ENCODE results near the gene TRIO. TPM values are rescaled to one million over a fixed set of nuclear protein-coding genes. Genes with fewer than 3 reads are reported as not detected.
"Not testable (repeated sequence)": the region's sequence is repeated elsewhere in the genome, so short reads cannot be mapped to it uniquely, and the experiment has no call there.

Gene TRIO
- total and polyA plus RNA-seq, 4 experiments from 2014 or later = 0.09 to 11.5 (median 9.7) TPM; not detected in 1

GRCh38 chr5:14429101-14430050 is 286.2 kb downstream of the TRIO start:
- H3K36me3 ChIP-seq (ENCODE audit: insufficient read depth, low read length) = no peaks in the 10 kb centered on the region
- intact Hi-C loops (cut with micrococcal nuclease) = no loop called here
- Mint-ChIP-seq H3K9me3 (no peaks in the 10 kb centered on the region), H3K4me3 (no peak overlapping the region), H3K36me3 (no peaks in the 10 kb centered on the region), H3K4me1 (peaks cover 0 to 2% (median 0%) of the 10 kb centered on the region in 4 donors), H3K27me3 (no peaks in the 10 kb centered on the region), H3K27ac (no peak overlapping the region)
- no peak overlapping the region for H3K27ac ChIP-seq (ENCODE audit: low read depth, low read length)
- no peaks in the 10 kb centered on the region for H3K9me3 ChIP-seq (ENCODE audit: control insufficient read depth in 1 of 2, low read length in 2 of 2)
- no peaks in the 10 kb centered on the region for H3K4me1 ChIP-seq (ENCODE audit: insufficient read depth, low read length)
- H3K4me3 ChIP-seq (ENCODE audit: low read length in 2 of 2) = no peak overlapping the region
- ChIA-PET POLR2A (ENCODE audit: partially characterized antibody) (no interaction called here), CTCF (ENCODE audit: partially characterized antibody) (no interaction called here)
- no peak for DNase-seq
- H3K27me3 ChIP-seq (ENCODE audit: insufficient read depth, low read length) = no peaks in the 10 kb centered on the region

GRCh38 chr5:14431534-14431933 is 288.4 kb downstream of the TRIO start:
- Mint-ChIP-seq H3K36me3 (peaks cover 0 to 5% of the 10 kb centered on the region in 2 donors), H3K27me3 (peaks cover 3 to 5% of the 10 kb centered on the region in 2 donors), H3K27ac (no peak overlapping the region), H3K9me3 (peaks cover 0 to 2% (median 0%) of the 10 kb centered on the region in 8 donors), H3K4me3 (no peak overlapping the region), H3K4me1 (no peaks in the 10 kb centered on the region)
- Histone ChIP-seq H3K4me1 (ENCODE audit: insufficient read depth, low read length) (no peaks in the 10 kb centered on the region), H3K36me3 (ENCODE audit: insufficient read depth, low read length) (no peaks in the 10 kb centered on the region), H3K4me3 (ENCODE audit: low read length in 2 of 2) (no peak overlapping the region), H3K27ac (ENCODE audit: low read depth, low read length) (no peak overlapping the region), H3K9me3 (ENCODE audit: control insufficient read depth in 1 of 2, low read length in 2 of 2) (no peaks in the 10 kb centered on the region), H3K27me3 (ENCODE audit: insufficient read depth, low read length) (no peaks in the 10 kb centered on the region)
- no peak for DNase-seq
- POLR2A ChIA-PET (ENCODE audit: partially characterized antibody) = no interaction called here
- CTCF ChIA-PET (ENCODE audit: partially characterized antibody) = interaction anchor here (1.5 kb wide), 1 partner anchor 218 kb away, joined by 4 read pairs; no protein-coding TSS in a partner anchor
- intact Hi-C loops (cut with micrococcal nuclease) = no loop called here

GRCh38 chr5:14432931-14433589 is 289.9 kb downstream of the TRIO start:
- peak overlapping the region in 1 of 8 donors; percentile 8 for H3K4me3 Mint-ChIP-seq

GRCh38 chr5:14435481-14435880 is 292.3 kb downstream of the TRIO start:
- Histone ChIP-seq H3K4me1 (ENCODE audit: insufficient read depth, low read length) (no peaks in the 10 kb centered on the region), H3K9me3 (ENCODE audit: control insufficient read depth in 1 of 2, low read length in 2 of 2) (no peaks in the 10 kb centered on the region), H3K4me3 (ENCODE audit: low read length in 2 of 2) (no peak overlapping the region), H3K27ac (ENCODE audit: low read depth, low read length) (no peak overlapping the region), H3K36me3 (ENCODE audit: insufficient read depth, low read length) (no peaks in the 10 kb centered on the region), H3K27me3 (ENCODE audit: insufficient read depth, low read length) (no peaks in the 10 kb centered on the region)
- Mint-ChIP-seq H3K36me3 (peaks cover 0 to 5% of the 10 kb centered on the region in 2 donors), H3K27me3 (peaks cover 6 to 10% of the 10 kb centered on the region in 2 donors), H3K27ac (peak overlapping the region in 1 of 7 donors; percentile 13), H3K9me3 (peaks cover 0 to 2% (median 0%) of the 10 kb centered on the region in 8 donors), H3K4me1 (peaks cover 4 to 8% (median 5%) of the 10 kb centered on the region in 4 donors), H3K4me3 (no peak overlapping the region)
- no peak for DNase-seq
- ChIA-PET CTCF (ENCODE audit: partially characterized antibody) (interaction anchor here (1.2 kb wide), 1 partner anchor 59 kb away, joined by 3 read pairs; no protein-coding TSS in a partner anchor), POLR2A (ENCODE audit: partially characterized antibody) (no interaction called here)
- intact Hi-C loops (cut with micrococcal nuclease) = no loop called here

More at GRCh38 chr5:14432931-14433589, 289.9 kb downstream of the TRIO start:
- no peaks in the 10 kb centered on the region for H3K9me3 ChIP-seq (ENCODE audit: control insufficient read depth in 1 of 2, low read length in 2 of 2)
- no peaks in the 10 kb centered on the region for H3K36me3 ChIP-seq (ENCODE audit: insufficient read depth, low read length)
- Mint-ChIP-seq H3K27ac (no peak overlapping the region), H3K4me1 (peaks cover under 1 to 2% (median 1%) of the 10 kb centered on the region in 4 donors), H3K27me3 (peaks cover 5 to 7% of the 10 kb centered on the region in 2 donors), H3K9me3 (peaks cover 0 to 2% (median 0%) of the 10 kb centered on the region in 8 donors), H3K36me3 (peaks cover 0 to 5% of the 10 kb centered on the region in 2 donors)
- no peak overlapping the region for H3K27ac ChIP-seq (ENCODE audit: low read depth, low read length)
- CTCF ChIA-PET (ENCODE audit: partially characterized antibody) = interaction anchor here (1.0 kb wide), 1 partner anchor 34 kb away, joined by 3 read pairs; no protein-coding TSS in a partner anchor
- POLR2A ChIA-PET (ENCODE audit: partially characterized antibody) = interaction anchor here (1.6 kb wide), 1 partner anchor 20 kb away, joined by 4 read pairs; no protein-coding TSS in a partner anchor
- no peaks in the 10 kb centered on the region for H3K27me3 ChIP-seq (ENCODE audit: insufficient read depth, low read length)
- H3K4me3 ChIP-seq (ENCODE audit: low read length in 2 of 2) = no peak overlapping the region
- no peaks in the 10 kb centered on the region for H3K4me1 ChIP-seq (ENCODE audit: insufficient read depth, low read length)
- intact Hi-C loops (cut with micrococcal nuclease) = no loop called here
- no peak for DNase-seq

- H3K4me3 ChIP-seq (ENCODE audit: low read length in 2 of 2); H3K27ac Mint-ChIP-seq; intact Hi-C loops (cut with micrococcal nuclease); POLR2A ChIA-PET (ENCODE audit: partially characterized antibody); H3K4me3 Mint-ChIP-seq; H3K36me3 Mint-ChIP-seq; H3K4me1 ChIP-seq (ENCODE audit: insufficient read depth, low read length); H3K9me3 Mint-ChIP-seq; H3K4me1 Mint-ChIP-seq; DNase-seq; H3K27me3 ChIP-seq (ENCODE audit: insufficient read depth, low read length); H3K36me3 ChIP-seq (ENCODE audit: insufficient read depth, low read length); H3K9me3 ChIP-seq (ENCODE audit: control insufficient read depth in 1 of 2, low read length in 2 of 2); H3K27ac ChIP-seq (ENCODE audit: low read depth, low read length): not testable (repeated sequence)
- CTCF ChIA-PET (ENCODE audit: partially characterized antibody) = interaction anchor here (1.2 kb wide), 1 partner anchor 58 kb away, joined by 3 read pairs; no protein-coding TSS in a partner anchor
- peaks cover 6 to 10% of the 10 kb centered on the region in 2 donors for H3K27me3 Mint-ChIP-seq
These were observed 293.0 kb downstream of the TRIO start for GRCh38 chr5:14436122-14436521.

- ChIA-PET CTCF (ENCODE audit: partially characterized antibody) (no interaction called here), POLR2A (ENCODE audit: partially characterized antibody) (no interaction called here)
- Histone ChIP-seq H3K27me3 (ENCODE audit: insufficient read depth, low read length) (no peaks in the 10 kb centered on the region), H3K9me3 (ENCODE audit: control insufficient read depth in 1 of 2, low read length in 2 of 2) (no peaks in the 10 kb centered on the region), H3K27ac (ENCODE audit: low read depth, low read length) (no peak overlapping the region), H3K4me3 (ENCODE audit: low read length in 2 of 2) (no peak overlapping the region), H3K36me3 (ENCODE audit: insufficient read depth, low read length) (no peaks in the 10 kb centered on the region), H3K4me1 (ENCODE audit: insufficient read depth, low read length) (no peaks in the 10 kb centered on the region)
- Mint-ChIP-seq H3K36me3 (peaks cover 0 to 5% of the 10 kb centered on the region in 2 donors), H3K4me3 (no peak overlapping the region), H3K27me3 (peaks cover 6 to 10% of the 10 kb centered on the region in 2 donors), H3K9me3 (peaks cover 0 to 2% (median 0%) of the 10 kb centered on the region in 8 donors), H3K27ac (peak overlapping the region in 1 of 7 donors; percentile 33), H3K4me1 (peaks cover 4 to 8% (median 5%) of the 10 kb centered on the region in 4 donors)
- intact Hi-C loops (cut with micrococcal nuclease) = no loop called here
- DNase-seq = no peak
These were observed 293.8 kb downstream of the TRIO start for GRCh38 chr5:14436801-14437542.

Measured in CD4-positive, alpha-beta memory T cell (primary cell).